HG03442 (cell line): ENCODE results near the gene USH1G.
A peak's percentile ranks its signal among the peaks of the same experiment; 100 is the strongest.
"Not testable (repeated sequence)": the region's sequence is repeated elsewhere in the genome, so short reads cannot be mapped to it uniquely, and the experiment has no call there.

Experiments
- ATAC-seq: cut with Tn5 transposase; IDR thresholded peaks from one replicate; pipeline ENCODE4 v1.9.1; 2021; ENCODE audit warnings: mild to moderate bottlenecking, moderate library complexity; ENCODE audit not compliant: unreplicated experiment

Gene USH1G

GRCh38 chr17:74877592-74878548 is 45.2 kb downstream of the USH1G start:
- no peak for ATAC-seq

GRCh38 chr17:74875977-74876593 is 47.0 kb downstream of the USH1G start:
- ATAC-seq: no peak

GRCh38 chr17:74875155-74875976 is 47.7 kb downstream of the USH1G start:
- ATAC-seq: no peak

- ATAC-seq: no peak
Measured at GRCh38 chr17:74874615-74875037, 48.4 kb downstream of the USH1G start.

GRCh38 chr17:74873874-74874614 is 49.0 kb downstream of the USH1G start:
- no peak for ATAC-seq

GRCh38 chr17:74873037-74873873 is 49.8 kb downstream of the USH1G start:
- peak; percentile 84 for ATAC-seq

- ATAC-seq: no peak
Measured at GRCh38 chr17:74872313-74873036, 50.6 kb downstream of the USH1G start, which contains the start of gene FDXR. TSS of gene FDXR (minus strand) at chr17:74872994. CDS start at chr17:74872944, 50 bp downstream.

GRCh38 chr17:74871356-74872076 is 51.5 kb downstream of the USH1G start:
- no peak for ATAC-seq

- ATAC-seq: no peak
Measured at GRCh38 chr17:74870512-74870911, 52.5 kb downstream of the USH1G start.

GRCh38 chr17:74870028-74870427 is 53.0 kb downstream of the USH1G start:
- ATAC-seq: not testable (repeated sequence)

- no peak for ATAC-seq
Measured at GRCh38 chr17:74868908-74869255, 54.2 kb downstream of the USH1G start.

- ATAC-seq: no peak
Measured at GRCh38 chr17:74868251-74868907, 54.7 kb downstream of the USH1G start.

- ATAC-seq: no peak
Measured at GRCh38 chr17:74866198-74866835, 56.7 kb downstream of the USH1G start.
